IPS-20b (cell line): Measurements from ENCODE around the gene PFN1.
A peak's percentile ranks its signal among the peaks of the same experiment; 100 is the strongest.

Experiments used
- H3K27ac ChIP-seq: one replicate; pipeline ENCODE4 v1.5.1; 2013; ENCODE audit warnings: low read length
- H3K27me3 ChIP-seq: 2 replicates; pipeline ENCODE4 v1.6.1; 2013; ENCODE audit warnings: mild to moderate bottlenecking, low read length, inconsistent platforms; ENCODE audit not compliant: insufficient read depth
- H3K36me3 ChIP-seq: 2 replicates; pipeline ENCODE4 v1.6.1; 2013; ENCODE audit warnings: low read depth, mild to moderate bottlenecking, inconsistent platforms, low read length, moderate library complexity; ENCODE audit not compliant: insufficient read depth
- H3K4me1 ChIP-seq: 2 replicates; pipeline ENCODE4 v1.6.1; 2013; ENCODE audit warnings: mild to moderate bottlenecking, control low read depth, inconsistent platforms, low read length, moderate library complexity; ENCODE audit not compliant: insufficient read depth
- H3K4me3 ChIP-seq: 2 replicates; pipeline ENCODE4 v1.5.1; 2013; ENCODE audit warnings: mild to moderate bottlenecking, low read length, inconsistent platforms
- H3K9ac ChIP-seq: 2 replicates; pipeline ENCODE4 v1.6.1; 2013; ENCODE audit warnings: low read depth, mild to moderate bottlenecking, inconsistent platforms, low read length, moderate library complexity
- H3K9me3 ChIP-seq: 2 replicates; pipeline ENCODE4 v1.6.1; 2013; ENCODE audit warnings: mild to moderate bottlenecking, low read depth, low read length, inconsistent platforms; ENCODE audit not compliant: insufficient read depth

The PFN1 gene

GRCh38 chr17:4973256-4974114 lies 25.2 kb upstream of the PFN1 start:
- peaks cover 16% of the 10 kb centered on the region; the same call in 1 of the 2 replicates for H3K36me3 ChIP-seq

DNA sequence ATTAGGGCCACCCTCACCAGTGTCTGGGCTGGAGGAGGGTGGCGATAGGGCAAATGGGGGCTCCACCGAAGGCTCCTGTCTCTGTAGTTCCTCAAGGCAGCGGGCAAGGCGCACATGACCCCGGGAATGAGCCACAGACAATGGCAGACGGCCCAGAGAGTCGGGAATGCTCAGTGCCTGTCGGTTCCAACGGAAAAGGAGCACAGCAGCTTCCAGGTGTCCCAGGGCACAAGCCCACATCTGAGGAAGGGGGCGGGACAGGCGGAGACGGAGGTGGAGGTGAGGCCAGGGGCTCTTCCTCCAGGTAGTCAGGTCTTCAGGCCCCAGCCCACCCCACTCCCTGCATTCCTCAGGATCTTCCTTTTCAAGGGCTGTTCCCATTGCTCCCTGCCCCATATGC lies 24.4 kb upstream of the PFN1 start:
- no peak overlapping the region for H3K9ac ChIP-seq
- no peak overlapping the region for H3K27ac ChIP-seq
- H3K36me3 ChIP-seq, result peaks cover 16% of the 10 kb centered on the region; the same call in 1 of the 2 replicates
- H3K27me3 ChIP-seq, result peaks cover 73% of the 10 kb centered on the region
- peaks cover 7% of the 10 kb centered on the region for H3K4me1 ChIP-seq
- H3K9me3 ChIP-seq, result no peaks in the 10 kb centered on the region
- no peak overlapping the region for H3K4me3 ChIP-seq

More at GRCh38 chr17:4973256-4974114, 25.2 kb upstream of the PFN1 start:
- Histone ChIP-seq H3K4me1 (peaks cover 7% of the 10 kb centered on the region), H3K27me3 (peaks cover 80% of the 10 kb centered on the region), H3K9me3 (no peaks in the 10 kb centered on the region), H3K27ac (no peak overlapping the region), H3K9ac (no peak overlapping the region), H3K4me3 (no peak overlapping the region)

- peaks cover 16% of the 10 kb centered on the region; the same call in 1 of the 2 replicates for H3K36me3 ChIP-seq
- H3K27me3 ChIP-seq, result peaks cover 69% of the 10 kb centered on the region
- peaks cover 7% of the 10 kb centered on the region for H3K4me1 ChIP-seq
- no peak overlapping the region for H3K9ac ChIP-seq
- no peaks in the 10 kb centered on the region for H3K9me3 ChIP-seq
- no peak overlapping the region for H3K4me3 ChIP-seq
- H3K27ac ChIP-seq, result no peak overlapping the region
These were observed 24.0 kb upstream of the PFN1 start for GRCh38 chr17:4972322-4972721.

- Histone ChIP-seq H3K4me3 (no peak overlapping the region), H3K27me3 (peaks cover 64% of the 10 kb centered on the region), H3K9me3 (no peaks in the 10 kb centered on the region), H3K36me3 (peaks cover 16% of the 10 kb centered on the region; the same call in 1 of the 2 replicates), H3K27ac (no peak overlapping the region), H3K4me1 (peaks cover 7% of the 10 kb centered on the region), H3K9ac (no peak overlapping the region)
These were observed 23.5 kb upstream of the PFN1 start for GRCh38 chr17:4971826-4972225.

GRCh38 chr17:4970273-4970672 lies 21.9 kb upstream of the PFN1 start:
- Histone ChIP-seq H3K36me3 (peaks cover 19% of the 10 kb centered on the region), H3K9me3 (no peaks in the 10 kb centered on the region), H3K27ac (no peak overlapping the region), H3K4me3 (no peak overlapping the region), H3K27me3 (peaks cover 48% of the 10 kb centered on the region), H3K9ac (no peak overlapping the region), H3K4me1 (peaks cover 12% of the 10 kb centered on the region)

DNA sequence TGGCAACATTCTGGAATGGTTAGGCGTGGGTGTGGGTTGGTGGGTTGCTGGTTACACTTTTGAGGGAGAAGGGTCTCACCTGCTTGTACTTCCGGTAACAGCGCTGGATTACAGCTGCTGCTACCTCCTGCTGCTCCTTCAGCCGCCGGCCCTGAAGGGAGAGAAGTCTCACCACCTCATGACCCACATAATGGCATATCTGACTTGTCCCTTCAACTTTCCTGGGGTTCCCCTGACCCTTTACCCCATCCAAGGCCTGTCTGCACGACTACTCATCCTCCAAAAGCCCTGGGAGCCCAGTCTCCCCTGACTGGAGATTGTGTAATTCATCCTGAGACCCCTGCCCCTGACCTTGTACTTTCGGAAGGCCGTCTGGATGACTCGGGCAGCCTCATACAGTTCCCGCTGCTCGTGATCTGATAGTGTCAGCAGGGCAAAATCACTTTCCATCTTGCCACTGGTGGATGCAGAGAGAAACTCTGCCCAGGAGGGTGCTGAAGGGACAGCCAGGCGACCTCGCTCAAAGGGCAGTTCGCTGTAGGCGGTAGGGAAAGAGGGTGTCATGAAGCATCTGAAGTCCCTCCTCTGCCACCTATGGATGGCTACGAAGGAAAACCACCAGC lies 21.3 kb upstream of the PFN1 start:
- Histone ChIP-seq H3K9ac (peak overlapping the region; percentile 96; the same call in 1 of the 2 replicates), H3K4me3 (peak overlapping the region; percentile 91), H3K36me3 (peaks cover 21% of the 10 kb centered on the region)

GRCh38 chr17:4969047-4969550 lies 20.8 kb upstream of the PFN1 start:
- peaks cover 21% of the 10 kb centered on the region for H3K36me3 ChIP-seq
- peak overlapping the region; percentile 96 for H3K9ac ChIP-seq
- peak overlapping the region; percentile 86 for H3K27ac ChIP-seq
- H3K27me3 ChIP-seq, result peaks cover 36% of the 10 kb centered on the region
- peaks cover 12% of the 10 kb centered on the region for H3K4me1 ChIP-seq
- no peaks in the 10 kb centered on the region for H3K9me3 ChIP-seq
- H3K4me3 ChIP-seq, result peak overlapping the region; percentile 91

More for the DNA sequence above, 21.3 kb upstream of the PFN1 start:
- no peaks in the 10 kb centered on the region for H3K9me3 ChIP-seq
- no peak overlapping the region for H3K27ac ChIP-seq
- H3K27me3 ChIP-seq, result peaks cover 42% of the 10 kb centered on the region
- peaks cover 12% of the 10 kb centered on the region for H3K4me1 ChIP-seq

GRCh38 chr17:4968486-4969046 lies 20.2 kb upstream of the PFN1 start:
- peaks cover 31% of the 10 kb centered on the region; the same call in 1 of the 2 replicates for H3K27me3 ChIP-seq
- H3K27ac ChIP-seq, result peak overlapping the region; percentile 86
- H3K9ac ChIP-seq, result peak overlapping the region; percentile 96
- no peaks in the 10 kb centered on the region for H3K9me3 ChIP-seq
- peak overlapping the region; percentile 91 for H3K4me3 ChIP-seq
- H3K4me1 ChIP-seq, result peaks cover 12% of the 10 kb centered on the region
- H3K36me3 ChIP-seq, result peaks cover 21% of the 10 kb centered on the region

DNA sequence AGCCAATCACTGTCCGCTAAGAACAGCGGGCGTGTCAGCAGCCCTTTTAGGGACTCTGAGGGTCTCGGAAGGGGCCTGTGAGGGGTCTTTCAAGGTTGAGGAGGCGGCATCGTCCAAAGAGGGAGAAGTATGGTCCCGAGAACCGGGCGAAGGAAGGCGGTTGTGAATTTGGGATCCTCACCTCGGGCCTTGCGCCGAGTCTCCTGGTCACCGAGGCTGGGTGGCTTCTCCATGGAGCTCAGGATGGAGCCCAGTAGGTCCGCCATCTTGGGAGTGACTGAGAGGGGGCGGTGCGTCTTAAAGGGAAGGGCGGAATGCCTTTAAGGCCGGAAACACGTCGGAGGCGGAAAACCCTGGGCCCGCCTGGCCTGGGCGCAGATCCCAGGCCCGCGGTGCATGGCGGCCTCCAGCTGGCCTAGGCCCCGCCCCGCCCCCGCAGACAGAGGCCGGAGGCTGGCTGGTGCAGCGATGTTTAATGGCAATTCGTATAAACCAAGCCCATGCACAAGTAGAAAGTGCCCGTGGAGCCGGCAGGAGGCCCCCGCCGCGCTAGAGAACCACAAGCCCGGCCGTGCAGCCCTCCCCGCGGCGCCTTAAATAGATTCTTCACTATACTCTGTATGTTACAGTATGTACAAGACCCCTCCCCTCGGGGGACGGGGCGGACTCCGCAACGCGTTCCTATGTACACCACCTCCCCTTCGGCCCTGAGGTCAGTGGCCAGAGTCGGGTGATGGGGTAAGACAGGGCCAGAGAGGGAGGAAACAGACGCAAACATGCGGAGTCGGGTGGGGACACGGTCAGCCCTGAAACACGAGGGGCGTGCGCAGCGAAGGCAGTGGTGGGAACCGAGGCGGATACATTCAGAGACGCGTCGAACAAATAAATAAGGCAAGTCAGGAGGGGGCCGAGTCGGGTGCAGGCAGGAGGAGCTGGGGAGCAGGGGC lies 19.5 kb upstream of the PFN1 start, which contains the start of gene SPAG7:
SPAG7 (minus strand) TSS at position 279 of the 947 bp plus-strand sequence; CDS start at position 266, 13 bp downstream.
- Histone ChIP-seq H3K27ac (peak within 1 kb of the TSS; percentile 86), H3K36me3 (peaks cover 21% of the 10 kb centered on the region), H3K4me3 (peak within 1 kb of the TSS; percentile 91), H3K9me3 (no peaks in the 10 kb centered on the region), H3K9ac (peak within 1 kb of the TSS; percentile 96), H3K4me1 (peaks cover 8% of the 10 kb centered on the region), H3K27me3 (peaks cover 24% of the 10 kb centered on the region; the same call in 1 of the 2 replicates)

- Histone ChIP-seq H3K36me3 (peaks cover 21% of the 10 kb centered on the region), H3K9me3 (no peaks in the 10 kb centered on the region), H3K27me3 (peaks cover 15% of the 10 kb centered on the region; the same call in 1 of the 2 replicates), H3K27ac (peak overlapping the region; percentile 77), H3K4me1 (peaks cover 8% of the 10 kb centered on the region), H3K4me3 (peak overlapping the region; percentile 91), H3K9ac (peak overlapping the region; percentile 96)
These were observed 18.7 kb upstream of the PFN1 start for GRCh38 chr17:4966844-4967538.
